ENCODE results near the gene NDUFA5.
"Not testable (repeated sequence)": the region's sequence is repeated elsewhere in the genome, so short reads cannot be mapped to it uniquely, and the experiment has no call there.

Gene NDUFA5

DNA sequence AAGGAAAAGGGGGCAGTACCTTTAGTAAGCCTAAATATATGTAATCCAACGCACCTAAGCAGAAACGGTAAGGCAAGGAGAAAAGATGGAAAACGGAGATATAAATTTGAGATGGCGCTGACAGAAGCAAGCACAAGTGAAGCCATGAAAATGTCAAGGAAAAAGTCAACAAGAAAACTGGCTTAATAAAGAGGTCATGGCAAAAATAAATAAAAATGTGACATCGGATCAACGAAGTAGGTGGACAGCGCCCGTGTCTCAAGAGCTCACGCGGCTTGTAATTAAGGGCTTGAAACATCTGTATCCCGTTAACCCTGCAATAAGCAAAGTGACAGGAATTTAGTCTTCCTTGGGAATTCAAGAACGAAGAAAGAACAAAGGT is 611 bp downstream of the NDUFA5 start:
- DNase-seq (ENCODE audit: low read depth), result no peak

DNA sequence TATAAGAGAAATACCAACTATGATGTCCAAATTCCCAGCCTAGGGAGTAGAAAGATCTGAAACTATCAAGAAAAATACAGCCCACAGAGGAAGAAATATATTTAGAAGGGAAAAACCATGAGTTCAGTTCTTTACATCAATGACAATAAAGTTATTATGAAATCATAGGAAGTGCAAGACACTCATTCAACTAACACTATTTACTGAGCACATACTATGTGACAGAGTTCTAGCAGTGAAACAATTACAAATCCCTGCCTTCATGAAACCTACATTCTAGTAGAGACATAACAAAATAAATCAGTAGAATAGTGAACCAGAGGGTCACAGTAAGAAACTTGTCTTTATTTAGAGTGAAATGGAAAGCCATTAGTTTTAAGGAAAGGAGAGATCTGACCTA is 2.1 kb downstream of the NDUFA5 start:
- no peak for DNase-seq (ENCODE audit: low read depth)

DNA sequence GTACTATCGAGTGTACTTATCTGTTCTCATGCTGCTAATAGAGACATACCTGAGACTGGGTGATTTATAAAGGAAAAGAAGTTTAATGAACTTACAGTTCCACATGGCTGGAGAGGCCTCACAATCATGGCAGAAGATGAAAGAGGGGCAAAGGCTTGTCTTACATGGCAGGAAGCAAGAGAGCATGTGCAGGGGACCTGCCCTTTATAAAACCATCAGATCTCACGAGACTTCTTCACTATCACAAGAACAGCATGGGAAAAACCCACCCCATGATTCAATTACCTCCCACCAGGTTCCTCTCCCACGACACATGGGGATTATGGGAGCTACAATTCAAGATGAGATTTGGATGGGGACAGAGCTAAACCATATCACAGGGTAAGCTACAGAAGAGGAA is 4.5 kb downstream of the NDUFA5 start:
- DNase-seq (ENCODE audit: low read depth), result no peak

DNA sequence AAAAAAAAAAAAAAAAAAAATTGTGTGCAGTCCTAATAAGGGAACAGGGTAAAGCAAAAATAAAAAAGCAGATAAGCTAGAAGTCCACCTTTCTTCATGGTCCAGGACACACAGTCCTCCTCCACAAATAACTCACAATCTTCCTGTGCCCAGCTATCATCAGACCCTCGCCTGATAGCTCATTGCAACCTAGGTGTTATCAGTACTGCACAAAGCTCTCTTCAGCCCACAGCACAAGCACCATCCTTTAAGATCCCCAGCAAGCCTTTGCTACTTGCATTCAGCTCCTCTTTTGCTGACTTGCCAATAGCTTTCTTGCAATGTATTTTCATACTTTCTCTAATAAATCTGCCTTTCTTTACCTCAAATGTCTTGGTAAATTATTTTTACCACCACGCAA is 5.0 kb downstream of the NDUFA5 start:
- DNase-seq (ENCODE audit: low read depth), result no peak

DNA sequence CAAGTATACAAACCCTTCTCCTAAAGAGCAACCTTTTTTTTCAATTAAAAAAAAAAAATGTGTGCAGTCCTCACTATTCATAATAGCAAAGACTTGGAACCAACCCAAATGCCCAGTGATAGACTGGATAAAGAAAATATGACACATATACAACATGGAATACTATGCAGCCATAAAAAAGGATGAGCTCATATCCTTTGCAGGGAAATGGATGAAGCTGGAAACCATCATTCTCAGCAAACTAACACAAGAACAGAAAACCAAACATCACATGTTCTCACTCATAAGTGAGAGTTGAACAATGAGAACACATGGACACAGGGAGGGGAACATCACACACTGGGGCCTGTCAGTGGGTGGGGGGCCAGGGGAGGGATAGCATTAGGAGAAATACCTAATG is 5.5 kb downstream of the NDUFA5 start:
- not testable (repeated sequence) for DNase-seq (ENCODE audit: low read depth)

DNA sequence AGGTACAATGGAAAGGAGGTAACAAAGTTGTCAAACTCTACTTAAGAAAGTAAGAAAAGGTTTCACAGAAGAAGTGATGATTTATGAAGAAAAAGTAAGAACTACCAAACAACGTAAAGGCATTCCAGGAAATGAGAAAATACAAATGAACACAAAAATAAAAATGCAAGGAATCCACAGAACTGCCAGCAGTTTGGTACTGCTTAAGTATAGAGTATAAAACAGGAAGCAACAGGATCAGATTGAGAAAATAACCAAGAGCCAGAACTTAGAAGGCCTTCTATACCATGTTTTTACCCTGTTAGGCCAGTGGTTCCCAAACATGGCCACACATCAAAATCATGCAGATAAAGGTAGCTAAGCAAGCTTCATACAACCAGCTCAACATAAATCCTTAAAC is 9.2 kb downstream of the NDUFA5 start:
- no peak for DNase-seq (ENCODE audit: low read depth)

DNA sequence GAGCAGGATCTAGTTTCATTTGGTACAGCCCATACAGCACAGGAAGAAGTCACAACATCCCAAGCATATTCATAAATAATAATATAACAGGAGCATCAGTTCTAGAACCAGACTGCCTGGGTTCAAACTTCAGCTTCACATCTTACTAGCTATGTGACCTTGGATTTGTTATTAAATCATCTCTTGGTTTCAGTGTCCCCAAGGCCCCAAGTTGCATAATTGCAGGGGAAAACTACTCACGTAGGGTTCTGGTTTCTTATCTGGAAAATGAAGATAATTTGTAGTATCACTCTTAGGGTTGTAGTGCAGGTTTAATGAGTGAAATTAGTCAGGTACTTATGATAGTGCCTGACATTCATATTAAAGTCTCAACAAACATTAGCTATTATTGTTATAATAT is 17.7 kb downstream of the NDUFA5 start:
- DNase-seq (ENCODE audit: low read depth), result no peak

DNA sequence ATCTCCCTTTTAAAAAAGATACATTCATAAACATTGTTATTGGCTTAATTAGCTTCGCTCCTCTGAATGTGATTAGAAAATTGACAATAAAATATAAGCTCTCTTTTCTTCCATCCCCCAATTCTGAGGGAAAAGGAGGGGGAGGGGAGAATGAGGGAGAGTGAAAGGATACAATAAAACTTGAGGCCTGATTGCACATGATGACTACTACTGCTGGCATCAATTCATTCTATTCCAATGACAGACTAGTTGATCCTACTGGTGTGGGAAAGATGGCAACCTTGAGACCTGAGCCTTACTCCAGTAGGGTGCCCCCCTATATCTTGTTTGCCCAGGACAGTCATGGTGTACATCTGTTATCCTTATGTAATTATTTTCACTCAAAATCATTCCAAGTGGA is 18.7 kb downstream of the NDUFA5 start:
- DNase-seq (ENCODE audit: low read depth), result no peak

DNA sequence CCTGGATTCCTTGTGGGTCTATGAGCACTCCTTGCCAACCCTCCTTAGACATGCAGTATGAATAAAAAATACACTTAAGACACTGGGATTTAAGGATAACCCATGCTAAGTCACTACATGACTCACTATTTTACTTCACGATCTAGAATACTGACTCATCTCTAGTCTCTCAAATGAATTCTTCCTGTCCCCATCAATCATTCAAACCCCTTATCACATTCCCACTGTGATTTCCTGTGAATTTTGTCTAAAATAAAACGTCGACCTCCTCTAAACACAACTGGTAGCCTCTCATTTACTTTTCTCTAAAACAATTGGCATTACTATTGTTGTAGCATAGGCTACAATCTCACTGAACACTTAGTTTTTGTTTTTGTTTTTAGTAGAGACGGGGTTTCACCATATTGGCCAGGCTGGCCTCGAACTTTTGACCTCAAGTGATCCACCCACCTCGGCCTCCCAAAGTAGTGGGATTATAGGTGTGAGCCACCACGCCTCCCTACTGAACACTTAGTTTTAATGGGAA is 19.4 kb downstream of the NDUFA5 start:
- no peak for DNase-seq (ENCODE audit: low read depth)

DNA sequence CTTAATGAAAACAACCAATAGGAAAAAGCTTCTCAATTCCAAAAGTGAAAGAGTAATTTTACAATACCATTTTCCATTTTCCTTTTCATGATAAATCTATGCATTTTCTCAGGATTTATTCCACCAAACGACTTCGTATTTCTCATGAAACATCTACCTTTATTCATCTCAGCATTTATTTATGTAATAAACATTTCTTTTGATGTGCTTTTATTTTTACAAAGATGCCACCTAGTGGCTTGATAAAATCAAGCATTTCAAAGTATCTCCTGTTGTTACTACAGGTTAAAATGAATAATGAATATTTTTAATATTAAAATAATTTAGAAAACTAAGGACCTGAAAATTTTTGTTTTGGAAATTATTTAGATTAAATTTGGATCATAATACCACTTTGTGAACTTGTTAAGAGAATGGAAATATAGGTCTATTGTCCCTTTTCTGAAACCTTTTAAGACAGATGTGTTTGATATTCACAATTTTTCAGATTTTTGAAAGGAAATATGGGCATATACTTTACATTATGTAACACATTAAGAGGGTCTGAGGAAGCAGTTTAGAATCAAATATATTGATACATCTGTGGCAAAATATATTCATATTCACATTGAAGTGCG is 20.5 kb downstream of the NDUFA5 start:
- no peak for DNase-seq (ENCODE audit: low read depth)

DNA sequence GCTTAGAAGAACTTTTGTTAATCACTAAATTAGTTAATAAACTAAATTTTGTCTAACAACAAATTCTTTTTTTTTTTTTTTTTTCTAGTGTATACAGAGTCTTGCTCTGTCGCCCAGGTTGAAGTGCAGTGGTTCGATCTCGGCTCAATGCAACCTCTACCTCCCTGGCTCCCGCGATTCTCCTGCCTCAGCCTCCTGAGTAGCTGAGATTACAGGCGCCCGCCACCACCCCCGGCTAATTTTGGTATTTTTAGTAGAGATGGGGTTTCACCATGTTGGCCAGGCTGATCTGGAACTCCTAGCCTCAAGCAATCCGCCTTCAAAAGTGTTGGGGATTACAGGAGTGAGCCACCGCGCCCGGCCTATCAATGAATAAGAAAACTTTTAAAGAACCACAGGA is 22.1 kb downstream of the NDUFA5 start:
- DNase-seq (ENCODE audit: low read depth), result no peak

DNA sequence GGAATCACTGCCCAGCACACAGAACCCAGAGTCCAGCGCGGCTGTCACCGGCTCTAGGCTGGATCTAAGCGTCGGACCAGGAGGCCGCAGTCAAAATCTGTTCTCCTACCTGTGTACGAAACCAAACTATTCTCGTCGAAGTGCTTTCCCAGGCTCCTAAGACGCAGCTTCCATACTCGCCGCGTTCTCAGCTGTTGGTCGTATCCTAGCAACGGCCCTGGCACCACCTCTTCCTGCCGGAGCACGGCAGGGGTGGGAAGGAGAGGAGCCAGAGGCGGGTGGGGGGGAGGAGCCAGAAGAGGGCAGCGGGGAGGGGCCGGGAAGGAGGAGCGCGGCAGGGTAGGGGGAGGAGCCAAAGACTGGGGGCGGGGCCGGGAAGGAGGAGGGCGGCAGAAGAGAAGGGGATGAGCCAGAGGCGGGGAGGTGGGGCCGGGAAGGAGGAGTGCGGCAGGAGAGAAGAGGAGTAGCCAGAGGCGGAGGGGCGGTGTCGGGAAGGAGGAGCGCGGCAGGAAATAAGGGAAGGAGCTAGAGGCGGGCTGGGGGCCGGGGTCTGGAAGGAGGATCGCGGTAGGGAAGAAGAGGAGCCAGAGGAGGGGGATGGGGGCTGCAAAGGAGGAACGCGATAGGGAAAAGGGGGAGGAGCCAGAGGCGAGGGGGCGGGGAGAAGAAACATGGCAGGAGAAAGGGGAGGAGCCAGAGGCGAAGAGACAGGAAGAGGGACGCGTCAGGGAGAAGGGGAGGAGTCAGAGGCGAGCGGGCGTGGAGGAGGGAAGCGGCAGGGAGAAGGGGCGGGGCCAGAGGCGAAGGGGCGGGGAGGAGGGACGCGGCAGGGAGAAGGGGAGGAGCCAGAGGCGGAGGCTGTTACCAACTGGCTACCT is 23.0 kb downstream of the NDUFA5 start, which contains the start of gene IQUB:
IQUB (minus strand) TSS at position 213 of the 878 bp plus-strand sequence. CDS start 22,255 bp downstream, outside the sequence.
- DNase-seq (ENCODE audit: low read depth), result peak; percentile 93

DNA sequence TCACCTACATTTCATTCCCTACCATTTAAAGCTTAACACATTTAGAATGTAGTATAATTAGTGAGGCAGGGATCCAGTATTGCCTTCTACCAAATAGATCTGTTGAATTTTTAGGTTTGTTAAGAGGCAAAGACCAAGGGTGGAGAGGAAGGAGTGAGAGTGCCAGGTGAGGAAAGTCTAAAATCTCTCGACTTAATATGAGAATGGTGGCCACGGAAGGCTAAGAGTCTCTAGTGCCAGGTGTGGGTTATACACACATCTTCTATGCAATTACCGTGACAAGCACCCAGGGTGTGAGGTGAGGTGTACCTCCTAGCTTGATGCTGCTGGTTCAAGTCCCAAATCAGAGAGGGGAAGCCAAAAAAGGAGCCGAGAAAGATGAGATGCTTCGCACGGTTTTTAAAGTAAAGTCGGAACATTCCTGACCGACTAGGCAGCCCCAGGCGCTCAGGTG is 23.7 kb downstream of the NDUFA5 start:
- DNase-seq (ENCODE audit: low read depth), result no peak

DNA sequence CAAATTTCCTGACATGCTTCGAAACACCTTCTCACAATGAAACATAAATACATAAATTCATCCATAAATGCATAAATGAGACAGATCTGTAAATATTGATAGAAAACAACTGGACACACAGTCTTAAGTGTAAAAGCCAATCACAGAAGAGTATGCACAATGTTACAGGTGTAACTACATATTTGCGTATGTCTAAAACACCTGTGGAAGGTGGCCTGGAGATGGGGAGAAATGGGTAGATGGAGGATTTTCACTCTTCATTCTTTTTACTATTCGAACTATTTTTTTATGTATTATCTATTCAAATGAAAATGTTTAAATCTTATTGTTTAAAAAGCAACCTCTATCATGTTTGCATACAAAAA is 24.1 kb downstream of the NDUFA5 start:
- DNase-seq (ENCODE audit: low read depth), result no peak

DNA sequence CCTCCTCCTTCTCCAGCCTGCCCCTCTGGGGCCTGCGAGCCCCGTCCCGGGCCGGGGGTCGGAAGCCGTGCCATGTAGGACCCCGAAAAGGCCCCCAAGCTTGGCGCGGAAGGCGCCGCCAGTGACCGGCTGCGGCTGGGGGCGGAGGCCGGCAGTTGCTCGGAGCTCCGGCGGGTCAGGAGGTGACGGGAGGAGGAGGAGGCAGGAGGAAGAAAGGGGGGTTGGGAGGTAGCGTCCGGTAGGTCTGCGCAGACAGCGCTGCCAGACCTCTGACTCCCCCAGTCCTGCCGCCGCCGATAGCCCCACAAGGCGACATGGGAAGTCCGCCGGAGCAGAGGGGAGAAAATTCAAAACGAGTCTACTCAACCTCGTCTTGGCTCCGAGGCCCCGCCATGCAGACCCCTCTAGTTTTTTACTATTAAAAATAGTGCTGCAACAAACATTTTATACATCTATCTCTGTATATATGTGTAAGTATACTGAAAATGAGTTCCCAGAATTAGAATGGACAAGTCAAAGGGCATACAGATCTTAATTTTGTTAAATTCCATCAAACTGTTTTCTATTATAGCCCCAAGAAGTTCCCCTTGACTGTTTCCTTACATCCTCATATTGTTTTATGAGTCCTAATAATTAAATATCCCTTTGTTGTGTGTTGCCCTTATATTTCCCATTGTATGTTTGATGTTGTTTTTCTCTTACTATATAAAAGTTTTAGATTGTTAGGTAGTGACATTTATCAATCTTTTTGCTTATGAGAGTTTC is 24.6 kb downstream of the NDUFA5 start:
- not testable (repeated sequence) for DNase-seq (ENCODE audit: low read depth)

DNA sequence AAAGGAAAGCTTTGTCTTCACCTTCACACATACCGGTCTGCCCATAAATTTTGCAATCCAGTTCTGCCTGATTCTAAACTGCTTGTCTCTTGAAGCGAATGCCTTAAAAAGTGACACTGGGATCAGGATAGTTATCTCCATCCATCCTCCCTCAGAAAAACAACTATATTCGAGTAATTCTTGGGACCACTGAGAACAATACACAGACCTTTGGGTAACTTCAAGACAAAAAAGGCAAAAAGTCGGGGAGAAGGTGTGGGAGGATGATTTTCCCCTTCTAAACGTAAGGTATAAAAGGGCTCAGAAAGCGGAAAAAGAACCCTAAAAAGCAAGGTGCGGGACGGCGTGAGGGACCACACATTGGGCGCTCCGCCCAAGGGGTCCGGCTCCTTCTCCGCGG is 25.3 kb downstream of the NDUFA5 start:
- DNase-seq (ENCODE audit: low read depth), result not testable (repeated sequence)

DNA sequence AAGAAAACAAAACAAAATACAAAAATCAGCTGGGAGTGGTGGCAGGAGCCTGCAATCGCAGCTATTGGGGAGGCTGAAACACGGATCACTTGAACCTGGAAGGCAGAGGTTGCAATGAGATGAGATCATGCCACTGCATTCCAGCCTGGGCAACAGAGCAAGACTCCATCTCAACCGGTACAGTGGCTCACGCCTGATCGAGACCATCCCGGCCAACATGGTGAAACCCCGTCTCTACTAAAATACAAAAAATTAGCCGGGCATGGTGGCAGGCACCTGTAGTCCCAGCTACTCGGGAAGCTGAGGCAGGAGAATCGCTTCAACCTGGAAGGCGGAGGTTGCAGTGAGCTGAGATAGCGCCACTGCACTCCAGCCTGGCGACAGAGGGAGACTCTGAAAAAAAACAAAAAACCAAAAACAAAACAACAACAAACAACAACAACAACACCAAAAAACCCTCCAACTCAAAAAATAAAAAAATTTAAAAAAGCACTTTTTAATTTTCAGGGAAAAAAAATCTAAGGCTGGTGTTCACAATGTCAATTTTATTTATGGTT is 27.5 kb downstream of the NDUFA5 start:
- DNase-seq (ENCODE audit: low read depth), result not testable (repeated sequence)

DNA sequence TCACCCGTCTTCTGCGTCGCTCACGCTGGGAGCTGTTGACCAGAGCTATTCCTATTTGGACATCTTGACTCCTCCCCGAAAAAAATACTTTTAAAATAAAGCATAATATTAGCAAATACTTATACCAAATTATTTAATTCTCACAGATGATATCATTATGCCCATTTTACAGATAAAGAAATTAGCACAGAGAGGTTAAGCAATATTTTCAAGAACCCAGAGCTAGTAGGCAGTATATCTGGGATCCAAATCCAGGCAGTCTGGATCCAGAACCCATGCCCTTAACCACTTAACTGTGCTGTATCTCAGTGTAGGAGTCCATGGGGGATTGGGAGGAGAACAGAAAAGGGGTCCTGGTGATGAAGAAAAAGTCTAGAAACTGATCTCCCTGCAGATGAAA is 29.4 kb downstream of the NDUFA5 start:
- no peak for DNase-seq (ENCODE audit: low read depth)

DNA sequence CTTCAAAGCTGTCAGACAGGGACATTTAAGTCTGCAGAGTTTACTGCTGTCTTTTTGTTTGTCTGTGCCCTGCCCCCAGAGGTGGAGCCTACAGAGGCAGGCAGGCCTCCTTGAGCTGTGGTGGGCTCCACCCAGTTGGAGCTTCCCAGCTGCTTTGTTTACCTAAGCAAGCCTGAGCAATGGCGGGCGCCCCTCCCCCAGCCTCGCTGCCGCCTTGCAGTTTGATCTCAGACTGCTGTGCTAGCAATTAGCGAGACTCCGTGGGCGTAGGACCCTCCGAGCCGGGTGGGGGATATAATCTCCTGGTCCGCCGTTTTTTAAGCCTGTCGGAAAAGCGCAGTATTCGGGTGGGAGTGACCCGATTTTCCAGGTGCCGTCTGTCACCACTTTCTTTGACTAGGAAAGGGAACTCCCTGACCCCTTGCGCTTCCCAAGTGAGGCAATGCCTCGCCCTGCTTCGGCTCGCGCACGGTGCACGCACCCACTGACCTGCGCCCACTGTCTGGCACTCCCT is 29.8 kb downstream of the NDUFA5 start:
- not testable (repeated sequence) for DNase-seq (ENCODE audit: low read depth)

DNA sequence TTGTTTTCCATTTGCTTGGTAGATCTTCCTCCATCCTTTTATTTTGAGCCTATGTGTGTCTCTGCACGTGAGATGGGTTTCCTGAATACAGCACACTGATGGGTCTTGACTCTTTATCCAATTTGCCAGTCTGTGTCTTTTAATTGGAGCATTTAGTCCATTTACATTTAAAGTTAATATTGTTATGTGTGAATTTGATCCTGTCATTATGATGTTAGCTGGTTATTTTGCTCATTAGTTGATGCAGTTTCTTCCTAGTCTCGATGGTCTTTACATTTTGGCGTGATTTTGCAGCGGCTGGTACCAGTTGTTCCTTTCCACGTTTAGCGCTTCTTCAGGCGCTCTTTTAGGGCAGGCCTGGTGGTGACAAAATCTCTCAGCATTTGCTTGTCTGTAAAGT is 31.1 kb downstream of the NDUFA5 start:
- not testable (repeated sequence) for DNase-seq (ENCODE audit: low read depth)

DNA sequence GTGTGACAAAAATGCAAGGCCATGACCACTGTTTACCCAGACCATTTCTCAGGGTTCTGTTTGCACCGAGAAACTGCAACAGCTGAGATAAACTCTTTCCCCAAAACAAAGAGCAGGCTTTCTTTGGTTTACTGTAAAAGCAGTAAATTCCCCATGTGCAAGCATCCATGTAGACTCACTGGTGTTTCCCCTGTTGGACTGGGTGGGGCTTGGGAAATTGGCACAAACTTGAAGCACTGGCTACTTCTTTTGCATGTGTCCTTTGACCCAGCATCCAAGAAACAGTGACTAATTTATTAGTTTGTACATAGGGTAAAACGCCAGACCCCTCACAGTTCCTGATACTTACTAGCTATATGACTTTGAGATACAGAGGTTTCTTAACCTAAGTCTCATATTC is 35.6 kb downstream of the NDUFA5 start:
- no peak for DNase-seq (ENCODE audit: low read depth)

DNA sequence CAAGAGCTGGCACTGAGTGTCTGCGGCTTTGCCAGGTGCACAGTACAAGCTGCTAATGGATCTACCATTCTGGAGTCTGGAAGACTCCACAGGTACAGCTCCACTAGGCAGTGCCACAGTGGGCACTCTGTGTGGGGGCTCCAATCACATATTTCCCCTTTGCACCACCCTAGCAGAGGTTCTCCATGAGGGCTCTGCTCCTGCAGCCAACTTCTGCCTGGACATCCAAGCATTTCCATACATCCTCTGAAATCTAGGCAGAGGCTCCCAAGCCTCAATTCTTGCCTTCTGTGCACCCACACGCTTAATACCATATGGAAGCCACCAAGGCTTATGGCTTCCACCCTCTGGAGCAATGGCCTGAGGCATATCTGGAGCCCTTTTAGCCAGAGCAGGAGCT is 52.4 kb downstream of the NDUFA5 start:
- DNase-seq (ENCODE audit: low read depth), result no peak

Data from stimulated activated CD8-positive, alpha-beta memory T cell treated with anti-CD3 and anti-CD28 coated beads, Interleukin-15, amount 100 ng/mL, for 24 hours (primary cell).